ENCODE measurements around the gene SERINC2. TPM values are rescaled to one million over a fixed set of nuclear protein-coding genes. Genes with fewer than 3 reads are reported as not detected.

Gene SERINC2
- total and polyA plus RNA-seq, 2 of the 8 experiments (the other 6 are each of a cell fraction or from before 2014, with no cell fraction given) = 31.4 to 60.0 TPM

- Histone ChIP-seq H3K27me3 (replicated peaks in 1 of 4; ENCODE audit: control insufficient read depth in 3 of 4, extremely low read depth in 1 of 4, insufficient read depth in 3 of 4, low read length in 3 of 4) (peaks cover 0 to 6% (median 2%) of the 10 kb centered on the region in 4 experiments; a peak in 3 of 7 replicates), H3K4me2 (ENCODE audit: insufficient read depth in 1 of 2, low read depth in 2 of 2, low read length in 2 of 2) (peak overlapping the region; percentile 78 to 95), H2BK120ac (replicated peaks; ENCODE audit: low read depth, low read length) (no peak overlapping the region), H3K14ac (ENCODE audit: insufficient read length) (no peak overlapping the region), H3K56ac (replicated peaks; ENCODE audit: insufficient read length, low read depth, low read length) (no peak overlapping the region), H3K4me3 (ENCODE audit: extremely low read depth in 1 of 4, insufficient read depth in 2 of 4, low read depth in 3 of 4, low read length in 4 of 4) (peak overlapping the region in 1 of 4 experiments; percentile 97; a peak in 2 of 8 replicates), H3K79me1 (ENCODE audit: low read depth, low read length) (0 out of 2 replicates have a peak, but pooled peaks cover 2% of the 10 kb centered on the region), H2BK20ac (ENCODE audit: low read length) (peak overlapping the region; percentile 72; the same call in 1 of the 2 replicates), H3K79me2 (ENCODE audit: control insufficient read depth in 1 of 2, insufficient read depth in 2 of 2, low read length in 2 of 2) (peaks cover 0 to 9% of the 10 kb centered on the region in 2 experiments; a peak in 1 of 4 replicates), H3K9me3 (ENCODE audit: insufficient read depth in 2 of 2, low read depth in 1 of 2, low read length in 1 of 2) (no peaks in the 10 kb centered on the region), H2AK5ac (ENCODE audit: low read depth, low read length) (peak overlapping the region; percentile 56; the same call in 1 of the 2 replicates), H2BK5ac (ENCODE audit: low read depth, low read length) (0 out of 2 replicates have a peak overlapping the region, but pooled peaks have one; percentile 93), H3K18ac (ENCODE audit: extremely low read depth, low read length) (peak overlapping the region; percentile 95), H3K9ac (replicated peaks in 1 of 4; ENCODE audit: extremely low read depth in 1 of 4, low read depth in 3 of 4, low read length in 3 of 4) (peak overlapping the region in 1 of 4 experiments; percentile 7; a peak in 1 of 7 replicates), H2BK15ac (ENCODE audit: low read length) (peak overlapping the region; percentile 92), H2AFZ (ENCODE audit: low read length) (no peak overlapping the region), H3K36me3 (ENCODE audit: control insufficient read depth in 2 of 4, insufficient read depth in 4 of 4, low read length in 3 of 4) (no peaks in the 10 kb centered on the region), H3K4me1 (replicated peaks in 1 of 4; ENCODE audit: control insufficient read depth in 3 of 4, insufficient read depth in 4 of 4, low read length in 3 of 4) (peaks cover 10 to 27% (median 13%) of the 10 kb centered on the region in 4 experiments), H3K23me2 (ENCODE audit: low read depth, low read length) (peaks cover 11% of the 10 kb centered on the region), H4K91ac (replicated peaks; ENCODE audit: insufficient read length, low read length) (no peak overlapping the region), H3K23ac (ENCODE audit: insufficient read length) (no peak overlapping the region), H3K4ac (replicated peaks; ENCODE audit: insufficient read length, low read depth, low read length) (no peak overlapping the region), H4K20me1 (replicated peaks in 1 of 2; ENCODE audit: control insufficient read depth in 1 of 2, insufficient read depth in 2 of 2, low read length in 2 of 2) (no peaks in the 10 kb centered on the region), H4K5ac (ENCODE audit: insufficient read length, low read depth, low read length) (no peak overlapping the region), H3K27ac (ENCODE audit: low read depth, low read length) (0 out of 2 replicates have a peak overlapping the region, but pooled peaks have one; percentile 1), H2BK12ac (ENCODE audit: low read depth, low read length) (peak overlapping the region; percentile 99; the same call in 1 of the 2 replicates), H4K8ac (ENCODE audit: extremely low read depth, insufficient read depth, low read length) (no peak overlapping the region)
- FAIRE-seq (no peak), DNase-seq (ENCODE audit: low read depth in 1 of 2, low spot score in 2 of 2) (no peak)
- TF ChIP-seq POLR2A (IDR thresholded peaks at IDR 0.05; ENCODE audit: control extremely low read depth in 1 of 2, low read depth in 2 of 2, low read length in 2 of 2) (0 out of 3 replicates have a peak, but pooled peaks of 1 of the 2 experiments have one; percentile 13), POLR2AphosphoS5 (IDR thresholded peaks at IDR 0.05; ENCODE audit: low read depth, low read length) (no peak)
- ChIA-PET POLR2A (ENCODE audit: partially characterized antibody) (interaction anchor here (1.0 to 4.2 kb wide), 11 partner anchors 9 to 386 kb away, joined by 3 to 26 read pairs (median 4); partner anchors contain the start of gene FABP3), CTCF (ENCODE audit: partially characterized antibody) (interaction anchor here (1.1 to 19.2 kb wide), 5 partner anchors 8 to 134 kb away, joined by 4 to 415 read pairs (median 5); no protein-coding TSS in a partner anchor)
- WGBS, 2 experiments (ENCODE audit: extremely low coverage in 1 of 2, insufficient coverage in 1 of 2, insufficient read length in 1 of 2, insufficient replicate concordance in 2 of 2, low coverage in 1 of 2, low lambda C conversion rate in 2 of 2, missing lambda C conversion rate in 1 of 2) = 95% methylated on average over 4 of the region's 4 CpGs; no CpG with 5 or more reads in 1 of the 2 experiments
Observed at GRCh38 chr1:31414980-31415370, 2.0 kb downstream of the SERINC2 start.
